ENCODE results near the gene NEO1. TPM values are rescaled to one million over a fixed set of nuclear protein-coding genes. Genes with fewer than 3 reads are reported as not detected.

The NEO1 gene
- polyA plus RNA-seq, 2 of the 4 experiments (the other 2 are of a cell fraction), result 29.1 to 30.3 TPM

DNA sequence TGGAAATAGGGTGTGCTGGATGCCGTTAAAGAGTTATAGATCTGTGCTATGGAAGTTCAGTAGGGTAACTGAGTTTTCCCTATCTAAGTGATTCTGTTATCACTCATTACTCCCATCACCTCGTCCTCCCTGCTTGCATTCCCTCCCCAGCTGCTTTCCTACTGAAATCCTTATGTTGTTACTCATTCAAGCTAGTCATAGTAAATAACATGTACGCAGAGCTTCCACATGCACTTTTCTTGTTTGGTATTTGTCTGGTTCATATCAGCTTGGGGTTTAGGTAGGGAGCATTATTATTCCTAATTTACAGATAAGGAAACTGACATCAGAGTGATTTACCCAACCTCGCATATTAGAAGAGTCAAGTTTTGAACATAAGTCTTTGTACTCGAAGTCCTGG is 181.4 kb downstream of the NEO1 start:
- FAIRE-seq, result peak; percentile 46
- no peak for DNase-seq (ENCODE audit: low read depth in 1 of 2, low spot score in 1 of 2)

DNA sequence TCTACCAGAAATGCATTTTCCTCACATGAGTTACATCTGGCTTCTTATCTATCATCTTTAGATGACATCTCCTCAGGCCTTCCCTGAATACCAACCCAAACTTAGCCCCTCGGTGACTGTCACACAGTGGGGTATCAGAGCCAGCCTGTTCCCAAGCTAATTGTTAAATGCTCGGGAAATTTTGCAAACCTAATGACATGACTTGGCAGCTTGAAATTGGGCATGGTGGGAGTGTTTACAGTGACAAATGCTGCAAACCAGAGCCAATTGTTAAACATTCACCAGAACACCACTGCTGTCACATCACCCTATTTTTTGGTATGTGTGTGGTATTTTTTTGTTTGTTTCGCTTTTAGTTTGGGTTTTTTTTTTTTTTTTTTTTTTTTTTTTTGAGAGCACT is 185.6 kb downstream of the NEO1 start:
- 85% methylated on average over 3 of the region's 3 CpGs for WGBS (ENCODE audit: missing lambda C conversion rate)
- no peak for TF ChIP-seq RNF2 (IDR thresholded peaks at IDR 0.05; ENCODE audit: borderline replicate concordance, low read depth)
- no peak for TF ChIP-seq NFE2L2 (conservative IDR thresholded peaks at IDR 0.05; ENCODE audit: low read length)
- TF ChIP-seq KDM5A (IDR thresholded peaks at IDR 0.05), result no peak
- no peak for TF ChIP-seq RFX5 (IDR thresholded peaks at IDR 0.05)
- no peak for TF ChIP-seq SMC3 (IDR thresholded peaks at IDR 0.05)
- ATAC-seq (no peak), DNase-seq (ENCODE audit: low read depth in 1 of 2, low spot score in 1 of 2) (no peak), FAIRE-seq (no peak)
- Histone ChIP-seq H3K9me3 (no peaks in the 10 kb centered on the region), H3K4me1 (no peaks in the 10 kb centered on the region), H3K4me2 (no peak overlapping the region), H3K27ac (no peak overlapping the region), H3K4me3 (no peak overlapping the region)
- ChIA-PET POLR2A (no interaction called here), CTCF (interaction anchor here (0.6 to 3.8 kb wide), 8 partner anchors 9 to 463 kb away, joined by 3 to 16 read pairs (median 4); no protein-coding TSS in a partner anchor)

More for the DNA sequence above, 181.4 kb downstream of the NEO1 start:
- Histone ChIP-seq H3K9me3 (no peaks in the 10 kb centered on the region), H3K4me3 (no peak overlapping the region), H3K4me2 (no peak overlapping the region), H3K27ac (no peak overlapping the region), H3K4me1 (no peaks in the 10 kb centered on the region)
- POLR2A ChIA-PET, result no interaction called here
- no peak for TF ChIP-seq FOSL2 (IDR thresholded peaks at IDR 0.05)
- no peak for TF ChIP-seq FOSL2 (CRISPR knock-in tag; IDR thresholded peaks at IDR 0.05)
- no peak for TF ChIP-seq HDAC2 (IDR thresholded peaks at IDR 0.05)
- no peak for TF ChIP-seq RARB (CRISPR knock-in tag; IDR thresholded peaks at IDR 0.05)
- no peak for TF ChIP-seq RAD21 (conservative IDR thresholded peaks at IDR 0.05 in 1 of 2, IDR thresholded peaks at IDR 0.05 in 1 of 2)
- TF ChIP-seq, protein P1, sequence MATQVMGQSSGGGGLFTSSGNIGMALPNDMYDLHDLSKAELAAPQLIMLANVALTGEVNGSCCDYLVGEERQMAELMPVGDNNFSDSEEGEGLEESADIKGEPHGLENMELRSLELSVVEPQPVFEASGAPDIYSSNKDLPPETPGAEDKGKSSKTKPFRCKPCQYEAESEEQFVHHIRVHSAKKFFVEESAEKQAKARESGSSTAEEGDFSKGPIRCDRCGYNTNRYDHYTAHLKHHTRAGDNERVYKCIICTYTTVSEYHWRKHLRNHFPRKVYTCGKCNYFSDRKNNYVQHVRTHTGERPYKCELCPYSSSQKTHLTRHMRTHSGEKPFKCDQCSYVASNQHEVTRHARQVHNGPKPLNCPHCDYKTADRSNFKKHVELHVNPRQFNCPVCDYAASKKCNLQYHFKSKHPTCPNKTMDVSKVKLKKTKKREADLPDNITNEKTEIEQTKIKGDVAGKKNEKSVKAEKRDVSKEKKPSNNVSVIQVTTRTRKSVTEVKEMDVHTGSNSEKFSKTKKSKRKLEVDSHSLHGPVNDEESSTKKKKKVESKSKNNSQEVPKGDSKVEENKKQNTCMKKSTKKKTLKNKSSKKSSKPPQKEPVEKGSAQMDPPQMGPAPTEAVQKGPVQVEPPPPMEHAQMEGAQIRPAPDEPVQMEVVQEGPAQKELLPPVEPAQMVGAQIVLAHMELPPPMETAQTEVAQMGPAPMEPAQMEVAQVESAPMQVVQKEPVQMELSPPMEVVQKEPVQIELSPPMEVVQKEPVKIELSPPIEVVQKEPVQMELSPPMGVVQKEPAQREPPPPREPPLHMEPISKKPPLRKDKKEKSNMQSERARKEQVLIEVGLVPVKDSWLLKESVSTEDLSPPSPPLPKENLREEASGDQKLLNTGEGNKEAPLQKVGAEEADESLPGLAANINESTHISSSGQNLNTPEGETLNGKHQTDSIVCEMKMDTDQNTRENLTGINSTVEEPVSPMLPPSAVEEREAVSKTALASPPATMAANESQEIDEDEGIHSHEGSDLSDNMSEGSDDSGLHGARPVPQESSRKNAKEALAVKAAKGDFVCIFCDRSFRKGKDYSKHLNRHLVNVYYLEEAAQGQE (IDR thresholded peaks at IDR 0.05), result no peak
- no peak for TF ChIP-seq HES2 (IDR thresholded peaks at IDR 0.05)
- TF ChIP-seq KDM5A (IDR thresholded peaks at IDR 0.05), result no peak
- no peak for TF ChIP-seq BHLHE40 (IDR thresholded peaks at IDR 0.05; ENCODE audit: low read depth, low read length)
- no peak for TF ChIP-seq EHF (CRISPR knock-in tag; IDR thresholded peaks at IDR 0.05)
- TF ChIP-seq MAX (IDR thresholded peaks at IDR 0.05), result no peak
- TF ChIP-seq, protein P2, sequence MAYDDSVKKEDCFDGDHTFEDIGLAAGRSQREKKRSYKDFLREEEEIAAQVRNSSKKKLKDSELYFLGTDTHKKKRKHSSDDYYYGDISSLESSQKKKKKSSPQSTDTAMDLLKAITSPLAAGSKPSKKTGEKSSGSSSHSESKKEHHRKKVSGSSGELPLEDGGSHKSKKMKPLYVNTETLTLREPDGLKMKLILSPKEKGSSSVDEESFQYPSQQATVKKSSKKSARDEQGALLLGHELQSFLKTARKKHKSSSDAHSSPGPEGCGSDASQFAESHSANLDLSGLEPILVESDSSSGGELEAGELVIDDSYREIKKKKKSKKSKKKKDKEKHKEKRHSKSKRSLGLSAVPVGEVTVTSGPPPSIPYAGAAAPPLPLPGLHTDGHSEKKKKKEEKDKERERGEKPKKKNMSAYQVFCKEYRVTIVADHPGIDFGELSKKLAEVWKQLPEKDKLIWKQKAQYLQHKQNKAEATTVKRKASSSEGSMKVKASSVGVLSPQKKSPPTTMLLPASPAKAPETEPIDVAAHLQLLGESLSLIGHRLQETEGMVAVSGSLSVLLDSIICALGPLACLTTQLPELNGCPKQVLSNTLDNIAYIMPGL (CRISPR knock-in tag; IDR thresholded peaks at IDR 0.05; ENCODE audit: borderline replicate concordance), result no peak
- TF ChIP-seq KDM1A (IDR thresholded peaks at IDR 0.05; ENCODE audit: low read depth), result no peak
- no peak for TF ChIP-seq TP53 (CRISPR knock-in tag; IDR thresholded peaks at IDR 0.05)
- no peak for TF ChIP-seq POLR2AphosphoS2 (conservative IDR thresholded peaks at IDR 0.05; ENCODE audit: low read length)
- no peak for TF ChIP-seq USF2 (IDR thresholded peaks at IDR 0.05)
- TF ChIP-seq RFX5 (IDR thresholded peaks at IDR 0.05), result no peak
- TF ChIP-seq, protein P3, sequence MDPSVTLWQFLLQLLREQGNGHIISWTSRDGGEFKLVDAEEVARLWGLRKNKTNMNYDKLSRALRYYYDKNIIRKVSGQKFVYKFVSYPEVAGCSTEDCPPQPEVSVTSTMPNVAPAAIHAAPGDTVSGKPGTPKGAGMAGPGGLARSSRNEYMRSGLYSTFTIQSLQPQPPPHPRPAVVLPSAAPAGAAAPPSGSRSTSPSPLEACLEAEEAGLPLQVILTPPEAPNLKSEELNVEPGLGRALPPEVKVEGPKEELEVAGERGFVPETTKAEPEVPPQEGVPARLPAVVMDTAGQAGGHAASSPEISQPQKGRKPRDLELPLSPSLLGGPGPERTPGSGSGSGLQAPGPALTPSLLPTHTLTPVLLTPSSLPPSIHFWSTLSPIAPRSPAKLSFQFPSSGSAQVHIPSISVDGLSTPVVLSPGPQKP (IDR thresholded peaks at IDR 0.05; ENCODE audit: low read depth, low read length), result no peak
- TF ChIP-seq HOXB13 (CRISPR knock-in tag; IDR thresholded peaks at IDR 0.05; ENCODE audit: low read depth), result no peak
- TF ChIP-seq HEYL (CRISPR knock-in tag; IDR thresholded peaks at IDR 0.05), result no peak
- ATAC-seq, result no peak
- CTCF ChIA-PET, result interaction anchor here (0.6 to 1.3 kb wide), 2 partner anchors 10 to 400 kb away, joined by 3 to 4 read pairs; no protein-coding TSS in a partner anchor
- 78% methylated on average over 5 of the region's 5 CpGs for WGBS (ENCODE audit: missing lambda C conversion rate)
